Breast epithelium (tissue), 3 donors: Measurements from ENCODE around the gene UBASH3B.

Source experiments
- POLR2A ChIP-seq: fragments of 450-650 bp; IDR thresholded peaks from one replicate; pipeline ENCODE4 v1.6.1; 2016; ENCODE audit warnings: antibody characterized with exemption, mild to moderate bottlenecking, moderate library complexity
- POLR2AphosphoS5 ChIP-seq, 3 donors: sonication (generic); formaldehyde crosslinking; IDR thresholded peaks; one replicate each; pipeline ENCODE4 v1.6.1; 2017; ENCODE audit warnings: antibody characterized with exemption in 3 of 3
- TF ChIP-seq, protein P1 (sequence below), 3 donors: fragments of 450-650 bp; IDR thresholded peaks; one replicate each; pipeline ENCODE4 v1.5.1; 2016 to 2017; ENCODE audit warnings: antibody characterized with exemption in 3 of 3, mild to moderate bottlenecking in 3 of 3, moderate library complexity in 3 of 3

DNA sequence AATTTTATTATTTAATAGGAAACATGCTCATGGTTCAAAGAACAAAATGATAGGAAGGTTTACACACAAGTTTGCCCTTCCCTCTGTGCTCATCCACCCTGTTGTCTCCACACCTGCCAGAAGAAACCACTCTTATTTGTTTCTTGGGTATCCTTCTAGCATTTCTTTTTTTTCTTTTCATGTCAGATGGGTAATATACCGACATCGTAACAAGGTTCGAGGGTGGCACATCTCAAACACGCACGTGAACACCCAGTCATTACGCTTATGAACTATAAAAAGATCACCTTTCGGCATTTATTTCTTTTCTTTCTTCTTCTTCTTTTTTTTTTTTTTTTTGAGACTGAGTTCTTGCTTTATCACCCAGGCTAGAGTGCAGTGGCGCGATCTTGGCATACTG, 70.5 kb downstream of the UBASH3B start:
- TF ChIP-seq, protein P1, sequence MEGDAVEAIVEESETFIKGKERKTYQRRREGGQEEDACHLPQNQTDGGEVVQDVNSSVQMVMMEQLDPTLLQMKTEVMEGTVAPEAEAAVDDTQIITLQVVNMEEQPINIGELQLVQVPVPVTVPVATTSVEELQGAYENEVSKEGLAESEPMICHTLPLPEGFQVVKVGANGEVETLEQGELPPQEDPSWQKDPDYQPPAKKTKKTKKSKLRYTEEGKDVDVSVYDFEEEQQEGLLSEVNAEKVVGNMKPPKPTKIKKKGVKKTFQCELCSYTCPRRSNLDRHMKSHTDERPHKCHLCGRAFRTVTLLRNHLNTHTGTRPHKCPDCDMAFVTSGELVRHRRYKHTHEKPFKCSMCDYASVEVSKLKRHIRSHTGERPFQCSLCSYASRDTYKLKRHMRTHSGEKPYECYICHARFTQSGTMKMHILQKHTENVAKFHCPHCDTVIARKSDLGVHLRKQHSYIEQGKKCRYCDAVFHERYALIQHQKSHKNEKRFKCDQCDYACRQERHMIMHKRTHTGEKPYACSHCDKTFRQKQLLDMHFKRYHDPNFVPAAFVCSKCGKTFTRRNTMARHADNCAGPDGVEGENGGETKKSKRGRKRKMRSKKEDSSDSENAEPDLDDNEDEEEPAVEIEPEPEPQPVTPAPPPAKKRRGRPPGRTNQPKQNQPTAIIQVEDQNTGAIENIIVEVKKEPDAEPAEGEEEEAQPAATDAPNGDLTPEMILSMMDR (IDR thresholded peaks at IDR 0.05) = no peak
- TF ChIP-seq POLR2A (no peak), POLR2AphosphoS5 (IDR thresholded peaks at IDR 0.05) (no peak)
